AG10803 (cell line): Measurements from ENCODE around the gene FDCSP.

ENCODE experiments used
- DNase-seq: peaks from one replicate; pipeline ENCODE4 v3.0.0; 2010; ENCODE audit warnings: low read depth
- H3K4me3 ChIP-seq: 2 replicates; pipeline ENCODE4 v1.5.1; 2011; ENCODE audit warnings: mild to moderate bottlenecking, low read length, control low read depth
- CTCF ChIP-seq: conservative IDR thresholded peaks from 2 replicates; pipeline ENCODE4 v1.5.1; 2011; ENCODE audit warnings: mild to moderate bottlenecking, low read length, control low read depth, inconsistent platforms

Gene FDCSP

GRCh38 chr4:70280567-70280966, 54.6 kb downstream of the FDCSP start:
- no peak for TF ChIP-seq CTCF
- DNase-seq = no peak

More at GRCh38 chr4:70280567-70280966, 54.6 kb downstream of the FDCSP start:
- H3K4me3 ChIP-seq = no peak overlapping the region
